Adrenal gland (tissue), 12 donors: ENCODE data around the gene TPBG. TPM values are rescaled to one million over a fixed set of nuclear protein-coding genes. Genes with fewer than 3 reads are reported as not detected.

Experiments used
- DNase-seq, 7 donors: peaks; one replicate each; pipeline ENCODE4 v3.0.0-alpha.2; 2019 to 2020
- H3K27ac ChIP-seq, 5 donors: fragments of 200-600 bp; sonication (generic) in 4 of 5; 1 replicate in 3 of 5; 2 replicates in 2 of 5; pipeline versions ENCODE4 v1.5.1 to v1.8.0; 2016 to 2020; ENCODE audit warnings: mild to moderate bottlenecking in 1 of 5
- H3K27me3 ChIP-seq: fragments of 200-600 bp; 2 replicates; pipeline ENCODE4 v1.8.0; 2021
- H3K36me3 ChIP-seq, 2 donors: fragments of 200-600 bp; replicated peaks in 1 of 2; 1 replicate in 1 of 2; 2 replicates in 1 of 2; pipeline versions ENCODE4 v1.5.1 to v1.8.0; 2018 to 2022
- H3K4me1 ChIP-seq, 2 donors: fragments of 200-600 bp; replicated peaks in 1 of 2; 1 replicate in 1 of 2; 2 replicates in 1 of 2; pipeline versions ENCODE4 v1.5.1 to v1.8.0; 2018 to 2021
- H3K4me3 ChIP-seq, 4 donors: fragments of 200-600 bp; sonication (generic) in 3 of 4; one replicate each; pipeline ENCODE4 v1.5.1; 2016 to 2018
- H3K9me3 ChIP-seq, 3 donors: fragments of 200-600 bp; sonication (generic) in 1 of 3; replicated peaks in 1 of 3; 1 replicate in 2 of 3; 2 replicates in 1 of 3; pipeline versions ENCODE4 v1.5.1 to v1.8.0; 2016 to 2021
- POLR2A ChIP-seq, 2 donors: fragments of 450-650 bp; IDR thresholded peaks; one replicate each; pipeline ENCODE4 v1.6.1; 2017; ENCODE audit warnings: antibody characterized with exemption in 2 of 2, mild to moderate bottlenecking in 2 of 2, moderate library complexity in 1 of 2
- WGBS, 4 donors: extraction: QIAGEN DNeasy Blood & Tissue Kit in 2 of 4; methylation state at CpG; one replicate each; pipeline versions ENCODE4 v1.1.5 to v1.1.7; 2013 to 2017; 5-methylcytosine and 5-hydroxymethylcytosine counted together
- intact Hi-C, 2 donors: fragments of 100-400 bp; cut with DNase I; formaldehyde crosslinking; loops; one replicate each; pipeline versions ENCODE4 v1.14.1 to v1.15.0; 2022 to 2023
- polyA plus RNA-seq, 3 donors: library from polyadenylated mRNA; stranded (reverse); fragments of 200-250 nt in 2 of 3; fragments of 350-450 nt in 1 of 3; fragmentation: Illumina TruSeq in 1 of 3; extraction: RNeasy Lipid Tissue Mini Kit (QIAGEN cat#74804) in 1 of 3; gene quantifications; one replicate each; pipeline ENCODE4 v1.2.3, GENCODE V29; 2013 to 2014
- total RNA-seq, 9 donors: library from RNA; depleted of rRNA in 4 of 9; stranded (reverse); fragments of >200 nt in 4 of 9; fragments of 120-200 nt in 1 of 9; fragmentation: NEBNext Ultra II Directional in 1 of 9; extraction: Animal tissue kit (Norgen Biotek cat#: 25700) in 1 of 9; gene quantifications; one replicate each; pipeline versions ENCODE4 v1.1.0 to v1.2.4, GENCODE V29; 2013 to 2023
- TF ChIP-seq, protein P1 (sequence below), 6 experiments: fragments of 450-650 bp in 4 of 6; fragments of 200-600 bp in 2 of 6; sonication (generic) in 1 of 6; IDR thresholded peaks; 1 replicate in 5 of 6; 2 replicates in 1 of 6; pipeline versions ENCODE4 v1.5.1 to v1.8.0; 2016 to 2021; ENCODE audit warnings: antibody characterized with exemption in 6 of 6, mild to moderate bottlenecking in 2 of 6, moderate library complexity in 1 of 6
- donor health status: healthy with polysubstance abuse.
- donor health status: Bipolar disorder and iron deficiency.
- donor health status: DM: yes; HTN: yes; CAD: no.
- donor health status: DM: no; HTN: no; CAD: no.
- donor health status: DM: no; HTN: no; CAD: no.
- donor health status: DM: yes; HTN: yes; CAD: no.

TPBG gene
- total and polyA plus RNA-seq, 12 donors: 1.2 to 10.2 (median 3.7) TPM

DNA sequence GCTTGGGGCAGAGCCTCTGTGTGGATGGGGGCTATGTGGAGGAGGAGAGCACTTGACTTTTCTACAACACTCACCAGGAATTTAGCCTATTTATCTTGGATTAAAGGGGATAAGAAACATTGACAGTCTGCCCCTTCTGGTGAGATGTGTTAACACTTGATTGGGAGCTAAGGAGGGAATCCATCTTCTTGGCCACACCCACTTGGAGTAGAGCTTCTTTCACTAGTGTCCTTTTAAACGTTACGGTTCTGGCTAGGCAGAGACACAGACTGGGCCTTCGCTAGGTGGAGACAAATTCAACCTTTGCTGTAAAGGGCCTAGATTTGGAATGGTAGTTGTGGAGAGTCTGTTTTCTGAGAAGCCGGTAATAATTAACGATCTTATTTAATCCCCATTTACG, 15.5 kb upstream of the TPBG start:
- TF ChIP-seq, protein P1, sequence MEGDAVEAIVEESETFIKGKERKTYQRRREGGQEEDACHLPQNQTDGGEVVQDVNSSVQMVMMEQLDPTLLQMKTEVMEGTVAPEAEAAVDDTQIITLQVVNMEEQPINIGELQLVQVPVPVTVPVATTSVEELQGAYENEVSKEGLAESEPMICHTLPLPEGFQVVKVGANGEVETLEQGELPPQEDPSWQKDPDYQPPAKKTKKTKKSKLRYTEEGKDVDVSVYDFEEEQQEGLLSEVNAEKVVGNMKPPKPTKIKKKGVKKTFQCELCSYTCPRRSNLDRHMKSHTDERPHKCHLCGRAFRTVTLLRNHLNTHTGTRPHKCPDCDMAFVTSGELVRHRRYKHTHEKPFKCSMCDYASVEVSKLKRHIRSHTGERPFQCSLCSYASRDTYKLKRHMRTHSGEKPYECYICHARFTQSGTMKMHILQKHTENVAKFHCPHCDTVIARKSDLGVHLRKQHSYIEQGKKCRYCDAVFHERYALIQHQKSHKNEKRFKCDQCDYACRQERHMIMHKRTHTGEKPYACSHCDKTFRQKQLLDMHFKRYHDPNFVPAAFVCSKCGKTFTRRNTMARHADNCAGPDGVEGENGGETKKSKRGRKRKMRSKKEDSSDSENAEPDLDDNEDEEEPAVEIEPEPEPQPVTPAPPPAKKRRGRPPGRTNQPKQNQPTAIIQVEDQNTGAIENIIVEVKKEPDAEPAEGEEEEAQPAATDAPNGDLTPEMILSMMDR (IDR thresholded peaks at IDR 0.05): no peak
- TF ChIP-seq POLR2A (IDR thresholded peaks at IDR 0.05): no peak
- intact Hi-C loops: no loop called here
- Histone ChIP-seq H3K36me3 (no peaks in the 10 kb centered on the region), H3K4me3 (no peak overlapping the region), H3K27me3 (no peaks in the 10 kb centered on the region), H3K9me3 (no peaks in the 10 kb centered on the region), H3K4me1 (no peaks in the 10 kb centered on the region), H3K27ac (no peak overlapping the region)
- no peak for DNase-seq
- 87 to 94% (median 89%) methylated on average over 6 of the region's 6 CpGs for WGBS, 4 donors

DNA sequence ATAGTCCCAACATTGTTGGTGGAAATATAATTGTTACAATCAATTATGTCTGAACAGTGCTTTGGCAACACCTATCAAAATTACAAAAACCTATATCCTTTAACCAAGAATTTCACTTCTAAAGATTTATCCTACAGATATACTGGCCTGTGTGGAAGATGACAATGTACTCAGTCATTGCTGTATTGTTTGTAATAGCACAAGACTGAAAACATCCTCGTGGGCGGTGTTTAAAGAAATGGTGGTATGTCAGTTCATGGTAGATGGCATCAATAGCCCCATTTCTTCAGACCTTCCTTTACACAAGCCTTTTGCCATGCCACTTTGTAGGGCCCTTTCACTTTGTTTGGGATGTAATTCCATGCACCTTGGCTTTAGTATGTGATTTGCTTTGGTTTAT, 9.8 kb upstream of the TPBG start:
- no peak for DNase-seq
- no peak overlapping the region for H3K4me3 ChIP-seq
- intact Hi-C loops: no loop called here
- H3K36me3 ChIP-seq: no peaks in the 10 kb centered on the region
- no peaks in the 10 kb centered on the region for H3K9me3 ChIP-seq
- H3K27me3 ChIP-seq: no peaks in the 10 kb centered on the region
- no peak overlapping the region for H3K27ac ChIP-seq
- H3K4me1 ChIP-seq: no peaks in the 10 kb centered on the region
- TF ChIP-seq, protein P1 (IDR thresholded peaks at IDR 0.05): no peak
- 83 to 95% (median 89%) methylated on average over 2 of the region's 2 CpGs for WGBS, 4 donors

DNA sequence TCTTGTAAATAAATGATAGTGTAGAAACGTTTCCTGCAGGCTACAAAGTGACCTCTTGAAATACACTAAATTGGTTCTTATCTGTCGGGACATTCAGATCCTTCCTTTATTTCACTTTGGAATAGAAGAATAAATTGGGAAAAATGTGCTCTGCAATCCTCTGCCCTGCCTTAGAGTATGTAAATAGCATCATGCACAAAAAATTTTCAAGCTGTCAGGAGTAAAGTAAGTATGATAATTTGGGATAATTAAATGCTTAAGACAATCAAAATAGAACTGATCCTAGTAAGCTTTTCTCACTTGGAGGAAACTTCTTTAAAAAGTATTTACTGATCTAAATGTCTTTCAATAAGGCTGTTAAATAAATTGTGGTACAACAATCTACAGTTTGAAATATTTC, 3.1 kb upstream of the TPBG start:
- 48 to 57% (median 56%) methylated on average over 2 of the region's 2 CpGs for whole genome bisulfite sequencing, 4 donors
- no peak overlapping the region for H3K27ac ChIP-seq
- peaks cover 17% of the 10 kb centered on the region for H3K27me3 ChIP-seq
- H3K9me3 ChIP-seq: no peaks in the 10 kb centered on the region
- no peak for DNase-seq
- peaks cover 13 to 17% of the 10 kb centered on the region in 2 donors for H3K4me1 ChIP-seq
- intact Hi-C loops: no loop called here
- H3K4me3 ChIP-seq: no peak overlapping the region
- H3K36me3 ChIP-seq: no peaks in the 10 kb centered on the region
- TF ChIP-seq, protein P1 (IDR thresholded peaks at IDR 0.05): no peak
- no peak for TF ChIP-seq POLR2A (IDR thresholded peaks at IDR 0.05)

DNA sequence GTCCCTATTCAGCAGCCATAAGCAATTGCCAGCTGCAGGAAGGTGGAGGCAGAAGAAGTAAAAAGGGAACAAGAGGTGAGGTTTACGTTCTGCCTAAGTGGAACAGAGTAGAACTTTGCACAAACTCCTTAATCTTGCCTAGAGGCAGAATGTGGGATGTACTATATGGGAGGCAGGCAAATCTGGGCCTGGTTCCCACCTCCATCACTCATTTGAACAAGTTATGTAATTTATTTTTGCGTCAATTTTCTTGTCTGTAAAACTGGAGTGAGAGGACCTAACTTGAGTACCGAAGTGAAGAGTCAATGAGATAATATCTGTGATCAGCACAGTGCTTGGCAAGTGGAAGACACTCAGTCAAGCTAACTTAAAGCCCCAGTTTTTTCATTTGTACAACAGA, 2.0 kb upstream of the TPBG start:
- DNase-seq: no peak
- H3K9me3 ChIP-seq: no peaks in the 10 kb centered on the region
- no peak overlapping the region for H3K27ac ChIP-seq
- intact Hi-C loops: no loop called here
- 58 to 72% (median 70%) methylated on average over 3 of the region's 3 CpGs for WGBS, 4 donors
- peaks cover 22% of the 10 kb centered on the region for H3K27me3 ChIP-seq
- H3K4me1 ChIP-seq: peaks cover 13 to 17% of the 10 kb centered on the region in 2 donors
- no peak for TF ChIP-seq POLR2A (IDR thresholded peaks at IDR 0.05)
- TF ChIP-seq, protein P1 (IDR thresholded peaks at IDR 0.05): no peak
- H3K4me3 ChIP-seq: no peak overlapping the region
- no peaks in the 10 kb centered on the region for H3K36me3 ChIP-seq
